GM06990 (cell line): ENCODE measurements around the gene GPR146.

Source experiments
- DNase-seq: peaks from one replicate; pipeline ENCODE4 v3.0.0-alpha.2; 2011; ENCODE audit not compliant: insufficient read length; ENCODE audit errors: extremely low read depth
- H3K27me3 ChIP-seq: replicated peaks from 2 replicates; pipeline ENCODE4 v1.6.0; 2011; ENCODE audit warnings: low read length; ENCODE audit not compliant: control insufficient read depth, insufficient read depth
- H3K36me3 ChIP-seq: 2 replicates; pipeline ENCODE4 v1.5.1; 2011; ENCODE audit warnings: low read length; ENCODE audit not compliant: control insufficient read depth, insufficient read depth
- H3K4me3 ChIP-seq: replicated peaks from 2 replicates; pipeline ENCODE4 v1.5.1; 2011; ENCODE audit warnings: low read depth, mild to moderate bottlenecking, control low read depth, low read length
- CTCF ChIP-seq: IDR thresholded peaks from 2 replicates; pipeline ENCODE4 v1.5.1; 2011; ENCODE audit warnings: low read length, control low read depth, mild to moderate bottlenecking, inconsistent platforms; ENCODE audit not compliant: insufficient read depth, poor library complexity, severe bottlenecking

GPR146 gene

GRCh38 chr7:1098243-1099153 lies 54.2 kb downstream of the GPR146 start:
- no peak for TF ChIP-seq CTCF
- H3K4me3 ChIP-seq: peak overlapping the region; percentile 67
- DNase-seq: no peak
- H3K36me3 ChIP-seq: peaks cover 14% of the 10 kb centered on the region
- H3K27me3 ChIP-seq: no peaks in the 10 kb centered on the region

GRCh38 chr7:1099154-1099542 lies 54.8 kb downstream of the GPR146 start:
- no peaks in the 10 kb centered on the region for H3K27me3 ChIP-seq
- peak overlapping the region; percentile 67 for H3K4me3 ChIP-seq
- H3K36me3 ChIP-seq: peaks cover 12% of the 10 kb centered on the region
- DNase-seq: no peak
- no peak for TF ChIP-seq CTCF

- DNase-seq: no peak
- peak overlapping the region; percentile 67 for H3K4me3 ChIP-seq
- peaks cover 11% of the 10 kb centered on the region for H3K36me3 ChIP-seq
- TF ChIP-seq CTCF: no peak
- H3K27me3 ChIP-seq: no peaks in the 10 kb centered on the region
Observed at GRCh38 chr7:1099637-1100036, 55.3 kb downstream of the GPR146 start.

GRCh38 chr7:1100386-1100785 lies 56.0 kb downstream of the GPR146 start:
- no peak for TF ChIP-seq CTCF
- Histone ChIP-seq H3K36me3 (peaks cover 11% of the 10 kb centered on the region), H3K4me3 (peak overlapping the region; percentile 67; the same call in 1 of the 2 replicates), H3K27me3 (no peaks in the 10 kb centered on the region)
- DNase-seq: no peak

- H3K4me3 ChIP-seq: no peak overlapping the region
Observed at GRCh38 chr7:1100834-1101562, 56.7 kb downstream of the GPR146 start.

More at GRCh38 chr7:1100834-1101562, 56.7 kb downstream of the GPR146 start:
- H3K27me3 ChIP-seq: no peaks in the 10 kb centered on the region
- peaks cover 11% of the 10 kb centered on the region for H3K36me3 ChIP-seq
- DNase-seq: no peak
- TF ChIP-seq CTCF: no peak
